Retinal pigment epithelial cell (primary cell): ENCODE results near the gene MBTD1.
A peak's percentile ranks its signal among the peaks of the same experiment; 100 is the strongest.

ENCODE experiments used
- DNase-seq: peaks from one replicate; pipeline ENCODE4 v3.0.0-alpha.2; 2010; ENCODE audit warnings: low read depth
- H3K4me3 ChIP-seq: 2 replicates; pipeline ENCODE4 v1.5.1; 2011; ENCODE audit warnings: mild to moderate bottlenecking, low read length, control low read depth, moderate library complexity
- CTCF ChIP-seq: conservative IDR thresholded peaks from 2 replicates; pipeline ENCODE4 v1.5.1; 2011; ENCODE audit warnings: low read depth, low read length, control low read depth, inconsistent platforms

Gene MBTD1

GRCh38 chr17:51169340-51169739 lies 90.5 kb downstream of the MBTD1 start:
- DNase-seq, result no peak
- TF ChIP-seq CTCF, result no peak
- H3K4me3 ChIP-seq, result no peak overlapping the region

DNA sequence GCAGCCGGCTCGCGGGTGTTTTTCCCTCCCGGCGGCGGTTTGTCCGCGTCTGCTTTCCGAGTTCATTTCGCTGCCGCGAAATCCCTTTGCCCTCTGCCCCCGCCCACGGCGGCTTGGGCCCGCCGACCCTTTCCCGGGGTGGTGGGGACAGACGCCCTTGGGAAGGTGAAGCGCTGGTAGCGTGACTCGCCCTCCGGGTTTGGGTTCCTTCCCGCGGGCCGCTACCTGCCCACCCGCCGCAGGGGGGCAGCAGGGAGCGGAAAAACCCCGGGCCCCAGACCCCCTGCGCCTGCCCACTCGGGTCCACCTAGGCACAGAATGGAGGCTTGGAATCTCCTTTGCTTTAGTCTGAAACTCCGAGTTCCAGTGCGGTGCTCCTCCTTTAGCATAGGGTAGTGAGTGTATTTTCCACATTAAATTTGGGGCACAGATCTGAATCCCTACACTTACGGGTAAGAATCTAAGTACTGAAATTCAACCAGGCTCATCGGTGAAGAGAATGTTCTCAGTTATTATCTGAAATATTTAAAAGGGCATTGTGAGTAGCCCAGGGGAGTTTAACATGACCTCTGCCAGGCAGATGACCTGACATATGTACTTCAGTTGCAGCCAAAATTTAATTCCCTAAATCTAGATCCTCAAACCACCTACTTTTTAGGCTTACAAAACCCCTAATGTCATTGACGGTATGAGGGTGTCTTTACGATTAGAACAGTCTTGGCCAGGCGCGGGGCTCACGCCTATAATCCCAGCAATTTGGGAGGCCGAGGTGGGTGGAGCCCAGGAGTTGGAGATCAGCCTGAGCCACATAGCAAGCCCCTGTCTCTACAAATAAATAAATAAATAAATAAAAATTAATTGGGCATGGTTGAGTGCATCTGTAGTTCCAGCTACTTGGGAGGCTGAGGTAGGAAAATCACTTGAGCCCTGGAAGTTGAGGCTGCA lies 92.6 kb downstream of the MBTD1 start:
- H3K4me3 ChIP-seq, result peak overlapping the region; percentile 76
- DNase-seq, result no peak
- TF ChIP-seq CTCF, result peak; percentile 75

DNA sequence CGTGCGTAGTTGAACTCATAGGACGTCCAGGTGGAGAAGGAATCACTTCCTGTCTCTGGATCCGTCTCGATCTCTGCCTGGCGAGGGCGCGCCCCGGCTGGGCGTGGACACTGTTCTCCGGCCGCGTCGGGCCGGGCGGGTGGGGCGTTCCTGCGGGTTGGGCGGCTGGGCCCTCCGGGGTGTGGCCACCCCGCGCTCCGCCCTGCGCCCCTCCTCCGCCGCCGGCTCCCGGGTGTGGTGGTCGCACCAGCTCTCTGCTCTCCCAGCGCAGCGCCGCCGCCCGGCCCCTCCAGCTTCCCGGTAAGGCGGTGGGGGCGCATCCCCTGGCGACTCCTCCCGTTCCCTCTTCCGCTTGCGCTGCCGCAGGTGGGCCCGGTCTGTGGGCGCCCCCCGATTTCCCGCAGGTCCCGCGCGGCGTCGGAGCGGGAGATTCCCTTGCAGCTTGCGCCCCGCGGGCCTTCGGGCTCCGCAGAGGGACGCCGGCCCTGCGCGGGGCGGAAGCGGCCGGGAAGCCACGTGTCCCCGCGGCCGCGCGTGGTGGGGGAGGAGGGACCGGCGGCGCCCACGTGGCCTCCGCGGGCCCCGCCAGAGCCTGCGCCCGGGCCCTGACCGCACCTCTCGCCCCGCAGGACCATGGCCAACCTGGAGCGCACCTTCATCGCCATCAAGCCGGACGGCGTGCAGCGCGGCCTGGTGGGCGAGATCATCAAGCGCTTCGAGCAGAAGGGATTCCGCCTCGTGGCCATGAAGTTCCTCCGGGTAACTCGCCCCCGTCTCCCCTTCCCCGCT lies 93.5 kb downstream of the MBTD1 start, which contains the start of gene NME2:
TSS of gene NME2 (plus strand) at position 214 of the 789 bp plus-strand sequence. CDS start at position 634, 420 bp downstream.
- peak; percentile 41 for DNase-seq
- TF ChIP-seq CTCF, result no peak
- H3K4me3 ChIP-seq, result peak within 1 kb of the TSS; percentile 76

DNA sequence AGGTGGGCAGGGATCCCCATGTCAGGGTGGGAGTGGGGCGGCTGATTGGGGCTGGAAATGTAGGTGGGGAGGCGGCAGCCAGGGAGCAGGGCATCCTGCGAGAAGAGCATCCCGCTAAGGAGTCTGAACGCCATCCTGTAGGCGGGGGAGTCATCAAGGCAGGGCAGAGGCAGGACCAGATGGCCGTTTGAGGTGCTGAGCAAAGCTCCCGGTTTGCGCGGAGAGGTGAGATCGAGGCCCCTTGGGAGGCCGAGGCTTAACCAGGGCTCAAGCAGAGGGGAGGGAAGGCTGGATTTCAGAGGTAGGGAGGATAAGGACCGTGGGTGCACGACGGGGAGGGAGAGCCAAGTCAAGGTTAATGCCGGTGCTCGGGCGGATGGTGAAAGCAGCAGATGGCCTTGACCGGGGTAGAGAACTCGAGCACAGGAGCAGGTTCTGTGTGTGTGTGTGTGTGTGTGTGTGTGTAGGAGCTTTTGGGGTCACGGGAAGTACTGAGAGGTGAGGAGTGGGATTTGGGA lies 94.1 kb downstream of the MBTD1 start:
- peak overlapping the region; percentile 76 for H3K4me3 ChIP-seq

DNA sequence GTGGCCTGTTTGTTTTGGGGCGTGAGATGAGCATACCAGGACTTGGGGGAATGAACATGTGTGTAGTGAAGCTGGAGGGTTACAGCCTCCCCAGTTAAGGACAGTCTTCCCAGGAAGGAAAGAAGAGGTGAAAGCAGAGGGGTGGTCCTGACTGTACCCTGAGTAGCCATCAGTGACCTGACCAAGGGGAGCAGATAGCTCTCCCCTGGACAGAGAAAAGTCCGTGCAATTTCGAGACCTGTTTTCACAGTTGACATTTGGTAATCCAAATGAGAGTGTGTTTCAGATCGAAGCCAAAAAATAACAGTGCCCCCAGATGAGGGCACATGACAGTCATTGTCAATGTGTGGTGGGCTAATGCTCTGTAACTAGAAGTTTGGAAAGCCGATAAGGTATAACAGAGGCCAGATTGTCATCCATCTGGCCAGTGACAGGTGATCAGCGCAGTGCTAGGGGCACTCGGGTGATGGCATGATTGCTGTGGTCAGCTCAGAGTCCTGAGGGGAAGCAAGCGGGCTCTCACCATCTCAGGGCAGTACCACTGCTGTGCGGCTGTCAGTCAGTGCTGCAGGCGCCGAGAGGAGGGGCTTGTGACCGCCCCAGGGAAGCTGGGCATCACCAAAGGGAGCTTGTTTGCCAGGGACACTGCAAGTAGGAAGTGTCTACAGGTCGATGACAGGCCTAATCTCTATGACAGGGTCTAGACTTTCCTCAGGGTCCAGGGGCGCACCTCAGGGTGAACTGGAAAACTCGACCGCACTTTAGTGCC lies 94.8 kb downstream of the MBTD1 start:
- H3K4me3 ChIP-seq, result peak overlapping the region; percentile 76
- no peak for DNase-seq
- TF ChIP-seq CTCF, result no peak

More for the DNA sequence above, 94.1 kb downstream of the MBTD1 start:
- TF ChIP-seq CTCF, result no peak
- no peak for DNase-seq

- TF ChIP-seq CTCF, result no peak
- DNase-seq, result no peak
- no peak overlapping the region for H3K4me3 ChIP-seq
Observed at GRCh38 chr17:51161541-51161940, 98.3 kb downstream of the MBTD1 start.
